Skeletal muscle satellite cell (primary cell): Measurements from ENCODE around the gene ADCY3.

Experiments used
- H3K27me3 ChIP-seq: 2 replicates; pipeline ENCODE4 v1.7.0; 2013; ENCODE audit warnings: low read length; ENCODE audit not compliant: control insufficient read depth, insufficient read depth
- H3K36me3 ChIP-seq: 2 replicates; pipeline ENCODE4 v1.7.0; 2013; ENCODE audit warnings: mild to moderate bottlenecking, control low read depth, low read length; ENCODE audit not compliant: insufficient read depth
- H3K4me1 ChIP-seq: 2 replicates; pipeline ENCODE4 v1.7.0; 2013; ENCODE audit warnings: low read length; ENCODE audit not compliant: control insufficient read depth, insufficient read depth
- H3K4me2 ChIP-seq: 2 replicates; pipeline ENCODE4 v1.7.0; 2013; ENCODE audit warnings: mild to moderate bottlenecking, low read length
- H3K4me3 ChIP-seq: 2 replicates; pipeline ENCODE4 v1.7.0; 2013; ENCODE audit warnings: low read length
- H3K9ac ChIP-seq: 2 replicates; pipeline ENCODE4 v1.7.0; 2013; ENCODE audit warnings: mild to moderate bottlenecking, low read depth, low read length, moderate library complexity
- H3K9me3 ChIP-seq: replicated peaks from 2 replicates; pipeline ENCODE4 v1.7.0; 2013; ENCODE audit warnings: mild to moderate bottlenecking, control low read depth, low read length

Gene ADCY3

DNA sequence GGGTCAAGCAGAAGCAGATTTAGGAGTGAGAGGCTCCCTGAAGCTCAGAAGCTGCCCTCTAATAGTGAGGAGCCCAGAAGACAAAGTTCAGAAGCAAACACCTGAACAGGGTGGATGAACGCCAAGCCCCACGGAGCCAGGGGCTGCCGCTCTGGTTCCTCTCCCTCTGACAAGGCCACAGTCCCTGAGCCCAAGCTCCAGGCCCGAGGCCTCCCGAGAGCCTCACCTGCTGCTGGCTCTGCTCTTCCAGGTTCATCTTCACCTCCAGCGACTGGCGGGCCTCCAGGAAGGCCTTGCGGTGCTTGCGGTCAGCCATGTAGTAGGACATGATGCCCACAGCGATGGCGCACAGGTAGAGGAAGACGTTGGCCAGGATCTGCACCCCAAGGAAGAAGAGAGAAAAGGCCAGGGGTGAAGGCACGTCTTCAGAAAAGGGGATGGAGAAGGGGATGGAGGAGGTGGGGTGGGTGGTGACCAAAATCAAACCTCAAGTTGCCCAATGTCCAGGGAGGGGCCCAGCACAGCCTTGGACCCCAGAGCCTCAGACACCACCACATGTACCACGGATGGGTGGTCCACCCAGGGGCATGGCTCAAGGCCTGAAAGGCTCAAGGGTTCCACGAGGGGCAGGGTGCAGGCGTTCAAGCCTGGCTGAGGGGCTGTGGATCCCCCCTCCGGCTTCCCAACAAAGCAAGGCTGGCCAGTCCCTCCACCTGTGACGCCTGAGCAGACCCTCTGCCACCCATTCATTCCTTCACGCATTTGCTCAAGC is 47.5 kb downstream of the ADCY3 start:
- no peaks in the 10 kb centered on the region for H3K27me3 ChIP-seq
- no peaks in the 10 kb centered on the region for H3K36me3 ChIP-seq
- no peak overlapping the region for H3K4me2 ChIP-seq
- H3K9ac ChIP-seq, result no peak overlapping the region
- no peaks in the 10 kb centered on the region for H3K9me3 ChIP-seq
- peaks cover 8% of the 10 kb centered on the region for H3K4me1 ChIP-seq
- no peak overlapping the region for H3K4me3 ChIP-seq

DNA sequence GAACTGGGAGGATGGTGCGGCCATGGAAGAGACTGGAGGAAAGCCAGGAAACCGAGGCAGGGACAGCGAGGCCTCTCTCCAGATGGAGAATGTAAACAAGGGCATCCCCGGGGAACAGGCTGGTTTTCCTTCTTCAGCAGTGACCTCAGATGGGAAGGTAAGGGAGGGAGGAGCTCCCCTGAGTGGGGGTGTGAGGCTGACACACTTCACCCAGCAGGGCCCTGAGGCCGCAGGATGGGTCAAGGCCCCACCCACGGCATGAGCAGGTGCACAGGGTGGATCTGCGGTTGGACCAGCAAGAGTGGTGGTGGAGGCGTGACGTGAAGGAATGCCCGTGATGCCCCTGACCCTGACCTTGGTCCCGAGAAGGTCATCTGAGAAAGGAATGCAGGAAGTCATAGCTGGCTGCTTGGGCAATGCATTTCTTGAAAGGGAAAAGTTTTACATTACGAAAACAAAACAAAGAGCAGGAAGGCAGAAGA is 48.1 kb downstream of the ADCY3 start:
- H3K4me2 ChIP-seq, result no peak overlapping the region

DNA sequence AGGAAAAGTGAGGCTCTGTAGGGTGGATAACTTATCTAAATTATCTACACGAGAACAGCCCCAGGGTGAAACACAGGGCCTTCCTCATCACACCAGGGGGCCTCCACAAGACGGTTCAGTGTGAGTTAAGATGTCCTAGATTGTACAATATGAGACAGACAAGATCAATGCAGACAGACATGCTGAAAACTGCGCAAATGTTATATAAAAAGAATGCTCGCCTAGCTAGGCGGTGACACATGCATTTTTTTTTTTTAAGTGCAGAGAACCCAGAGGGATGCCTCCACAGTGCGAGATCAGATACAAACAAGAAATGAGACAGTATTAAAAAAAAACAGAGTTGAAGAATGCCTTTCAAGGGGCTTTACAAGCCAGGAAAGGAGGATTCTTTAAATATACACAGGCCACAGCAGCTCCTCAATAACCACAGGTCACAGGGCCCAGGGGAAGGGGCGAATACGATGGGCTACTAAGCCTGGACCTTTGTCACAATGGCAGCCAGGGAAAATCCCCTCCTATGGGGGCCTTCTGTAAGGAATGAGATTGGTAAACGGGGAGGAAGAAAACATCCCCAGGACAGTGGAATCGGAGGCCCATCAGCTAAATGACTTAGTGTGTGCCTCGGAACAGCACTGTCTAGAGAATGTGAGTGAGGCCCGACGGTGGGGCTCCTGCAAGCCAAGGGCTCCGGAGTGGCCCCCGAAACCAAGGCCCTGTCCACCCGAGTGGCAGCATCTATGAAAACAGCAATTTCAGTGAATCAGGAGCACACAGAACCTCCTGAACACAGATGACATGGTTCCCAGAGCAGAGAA is 48.9 kb downstream of the ADCY3 start:
- H3K4me2 ChIP-seq, result no peak overlapping the region
- no peaks in the 10 kb centered on the region for H3K36me3 ChIP-seq
- no peak overlapping the region for H3K4me3 ChIP-seq
- no peaks in the 10 kb centered on the region for H3K9me3 ChIP-seq
- H3K9ac ChIP-seq, result no peak overlapping the region
- H3K27me3 ChIP-seq, result no peaks in the 10 kb centered on the region
- H3K4me1 ChIP-seq, result peaks cover 8% of the 10 kb centered on the region

More for the DNA sequence above, 48.1 kb downstream of the ADCY3 start:
- Histone ChIP-seq H3K9me3 (no peaks in the 10 kb centered on the region), H3K36me3 (no peaks in the 10 kb centered on the region), H3K9ac (no peak overlapping the region), H3K4me3 (no peak overlapping the region), H3K27me3 (no peaks in the 10 kb centered on the region), H3K4me1 (peaks cover 8% of the 10 kb centered on the region)

DNA sequence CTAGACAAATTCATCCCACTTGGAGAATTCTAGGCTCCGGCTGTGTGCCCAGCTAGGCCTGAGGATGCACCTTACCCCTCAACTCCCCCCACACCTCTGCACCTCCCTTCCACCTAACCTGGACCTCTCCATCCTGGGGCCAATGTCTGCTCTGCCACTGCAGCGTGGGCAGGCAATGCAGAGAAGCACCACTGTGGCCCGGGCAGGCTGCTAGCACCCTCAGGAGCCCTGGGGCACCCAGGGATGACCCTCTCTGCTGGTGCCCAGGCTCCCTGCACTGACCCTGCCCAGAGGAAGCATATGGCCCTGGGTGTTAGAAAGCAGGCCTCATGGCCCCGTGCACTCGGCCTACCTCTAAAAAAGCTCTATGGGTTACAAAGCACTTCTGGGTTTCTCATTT is 49.6 kb downstream of the ADCY3 start:
- H3K4me2 ChIP-seq, result no peak overlapping the region
- peaks cover 8% of the 10 kb centered on the region for H3K4me1 ChIP-seq
- no peaks in the 10 kb centered on the region for H3K9me3 ChIP-seq
- no peak overlapping the region for H3K4me3 ChIP-seq
- no peak overlapping the region for H3K9ac ChIP-seq
- H3K27me3 ChIP-seq, result no peaks in the 10 kb centered on the region
- no peaks in the 10 kb centered on the region for H3K36me3 ChIP-seq

DNA sequence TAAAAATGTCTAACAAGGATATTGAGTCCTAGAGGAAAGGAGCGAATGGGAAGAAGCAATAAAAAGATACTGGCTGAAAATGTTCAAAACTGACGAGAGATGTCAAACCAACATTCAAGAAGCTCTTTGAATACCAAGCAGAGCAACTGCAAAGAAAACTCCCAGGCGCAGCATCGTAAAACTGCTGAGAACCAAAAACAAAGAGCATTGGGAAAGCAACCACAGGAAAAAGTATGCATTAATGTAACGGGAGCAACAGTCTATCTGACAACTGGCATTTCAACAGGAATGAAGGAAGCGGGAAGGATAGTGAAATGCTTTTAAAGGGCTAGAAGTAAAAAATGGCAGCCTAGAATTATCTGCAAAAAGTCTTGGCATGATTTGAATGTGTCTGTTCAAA is 53.1 kb downstream of the ADCY3 start:
- H3K9me3 ChIP-seq, result no peaks in the 10 kb centered on the region
- no peak overlapping the region for H3K4me2 ChIP-seq
- H3K9ac ChIP-seq, result no peak overlapping the region
- no peaks in the 10 kb centered on the region for H3K27me3 ChIP-seq
- H3K36me3 ChIP-seq, result no peaks in the 10 kb centered on the region
- H3K4me3 ChIP-seq, result no peak overlapping the region
- peaks cover 2% of the 10 kb centered on the region for H3K4me1 ChIP-seq

DNA sequence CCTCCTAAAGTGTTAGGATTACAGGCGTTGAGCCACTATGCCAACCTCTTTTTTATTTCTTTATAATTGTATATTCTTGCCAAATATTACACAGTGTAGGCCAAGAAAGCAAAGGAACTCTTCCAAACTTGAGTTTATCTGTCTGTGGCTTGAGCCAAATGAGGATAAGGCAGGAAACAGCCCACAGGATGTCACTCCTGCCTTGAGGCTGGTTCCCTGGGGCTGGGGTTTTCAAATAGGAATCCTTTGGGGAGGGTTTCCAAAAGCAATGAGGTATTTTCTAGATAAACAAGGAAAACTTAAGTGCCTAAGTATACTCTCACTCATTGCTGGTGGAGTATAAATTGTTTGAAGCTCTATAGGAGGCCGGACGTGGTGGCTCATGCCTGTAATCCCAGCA is 56.4 kb downstream of the ADCY3 start:
- Histone ChIP-seq H3K9me3 (no peaks in the 10 kb centered on the region), H3K9ac (no peak overlapping the region), H3K4me3 (no peak overlapping the region), H3K27me3 (no peaks in the 10 kb centered on the region), H3K4me1 (no peaks in the 10 kb centered on the region), H3K4me2 (no peak overlapping the region), H3K36me3 (no peaks in the 10 kb centered on the region)

DNA sequence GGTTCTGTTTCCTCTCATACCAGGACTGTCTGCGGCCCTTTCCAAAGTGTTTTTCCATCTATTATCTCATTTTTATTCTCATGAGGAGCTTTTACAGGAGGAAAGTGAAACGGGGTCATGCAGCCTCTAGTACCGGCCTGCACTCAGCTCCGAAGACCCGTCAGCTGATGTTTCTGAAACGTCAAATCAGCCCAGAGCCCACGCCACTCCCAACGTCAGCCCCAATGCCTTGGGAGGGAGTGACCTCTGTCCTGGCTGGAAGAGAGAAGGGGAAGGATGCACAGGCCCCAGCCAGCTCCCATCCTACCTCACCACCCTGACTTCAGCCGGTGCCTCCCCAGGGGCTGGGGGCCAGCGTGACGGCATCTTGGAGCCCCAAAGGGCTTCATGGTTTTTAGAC is 58.5 kb downstream of the ADCY3 start:
- Histone ChIP-seq H3K27me3 (no peaks in the 10 kb centered on the region), H3K4me3 (no peak overlapping the region), H3K36me3 (no peaks in the 10 kb centered on the region), H3K4me2 (no peak overlapping the region), H3K9me3 (no peaks in the 10 kb centered on the region), H3K4me1 (no peaks in the 10 kb centered on the region), H3K9ac (no peak overlapping the region)

DNA sequence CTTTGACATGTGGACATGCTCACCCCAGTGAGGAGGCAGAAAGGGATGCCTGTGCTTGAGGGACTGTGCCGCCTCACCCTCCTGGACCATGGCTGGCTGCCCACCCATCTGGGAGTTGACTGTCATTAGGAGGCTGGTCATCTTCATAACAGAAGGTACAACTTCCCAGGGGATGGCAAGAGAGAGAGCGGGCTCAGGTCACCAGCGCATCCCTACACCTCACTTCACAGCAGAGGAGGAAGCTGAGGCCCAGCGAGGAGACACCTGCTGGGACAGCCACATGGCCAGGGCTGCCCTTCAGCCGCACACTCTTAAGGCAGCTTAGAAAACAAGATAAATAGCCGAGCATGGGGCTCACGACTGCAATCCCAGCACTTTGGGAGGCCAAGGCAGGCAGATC is 59.4 kb downstream of the ADCY3 start:
- H3K4me3 ChIP-seq, result no peak overlapping the region
- H3K4me2 ChIP-seq, result no peak overlapping the region
- no peaks in the 10 kb centered on the region for H3K27me3 ChIP-seq
- H3K4me1 ChIP-seq, result peaks cover 7% of the 10 kb centered on the region
- no peaks in the 10 kb centered on the region for H3K36me3 ChIP-seq
- no peaks in the 10 kb centered on the region for H3K9me3 ChIP-seq
- no peak overlapping the region for H3K9ac ChIP-seq

DNA sequence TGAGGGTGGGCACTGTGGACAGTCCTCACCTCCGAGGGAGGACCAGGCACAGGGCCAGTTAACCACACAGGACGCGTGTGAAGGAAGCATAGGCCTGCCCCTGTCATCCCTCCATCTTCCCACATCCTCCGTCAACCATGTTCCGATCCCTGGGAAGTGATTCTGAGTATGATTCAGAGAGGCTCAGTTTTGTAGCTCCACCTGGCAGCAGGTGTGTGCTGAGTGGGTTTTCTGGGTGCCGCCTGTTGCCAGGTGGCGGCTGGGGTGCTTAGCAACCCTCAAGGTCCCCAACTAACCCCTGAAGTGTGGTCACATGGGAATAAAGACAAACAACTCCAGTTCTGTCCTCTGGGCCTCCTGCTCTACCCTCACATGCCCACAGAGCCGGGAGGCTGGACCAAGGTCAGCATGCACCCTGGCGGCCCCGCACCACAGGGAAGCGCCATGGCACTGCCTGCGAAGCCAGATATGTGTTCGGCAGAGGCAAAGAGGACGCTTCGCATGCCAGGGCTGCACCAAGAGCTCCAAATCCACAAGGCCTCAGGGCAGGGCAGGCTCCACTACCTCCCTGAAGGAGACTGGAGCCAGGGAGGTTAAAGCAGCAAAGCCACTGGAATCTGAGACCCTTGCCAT is 60.0 kb downstream of the ADCY3 start:
- Histone ChIP-seq H3K27me3 (no peaks in the 10 kb centered on the region), H3K4me2 (no peak overlapping the region), H3K9ac (no peak overlapping the region), H3K36me3 (no peaks in the 10 kb centered on the region), H3K9me3 (no peaks in the 10 kb centered on the region), H3K4me1 (peaks cover 9% of the 10 kb centered on the region), H3K4me3 (no peak overlapping the region)

DNA sequence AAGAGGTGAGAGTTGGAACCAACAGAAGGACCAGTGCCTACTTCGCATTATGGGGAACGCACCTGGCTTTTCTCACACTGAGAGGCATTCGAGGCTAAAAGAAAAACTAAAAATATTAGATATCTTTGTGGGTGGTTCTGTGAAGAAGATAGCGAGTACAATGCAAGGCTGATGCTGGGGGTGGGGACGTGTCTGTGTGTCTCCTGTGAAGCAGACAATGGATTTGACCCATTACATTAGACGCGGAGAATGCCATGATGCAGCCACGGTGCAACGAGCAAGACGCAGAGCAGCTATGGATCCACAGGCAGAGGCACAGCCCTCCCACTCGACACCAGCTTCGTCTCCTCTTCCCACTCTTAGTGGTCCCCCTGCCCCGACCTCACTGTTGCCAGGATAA is 61.0 kb downstream of the ADCY3 start:
- Histone ChIP-seq H3K36me3 (no peaks in the 10 kb centered on the region), H3K9ac (no peak overlapping the region), H3K4me1 (peaks cover 9% of the 10 kb centered on the region), H3K4me3 (no peak overlapping the region), H3K9me3 (no peaks in the 10 kb centered on the region), H3K4me2 (no peak overlapping the region), H3K27me3 (no peaks in the 10 kb centered on the region)

DNA sequence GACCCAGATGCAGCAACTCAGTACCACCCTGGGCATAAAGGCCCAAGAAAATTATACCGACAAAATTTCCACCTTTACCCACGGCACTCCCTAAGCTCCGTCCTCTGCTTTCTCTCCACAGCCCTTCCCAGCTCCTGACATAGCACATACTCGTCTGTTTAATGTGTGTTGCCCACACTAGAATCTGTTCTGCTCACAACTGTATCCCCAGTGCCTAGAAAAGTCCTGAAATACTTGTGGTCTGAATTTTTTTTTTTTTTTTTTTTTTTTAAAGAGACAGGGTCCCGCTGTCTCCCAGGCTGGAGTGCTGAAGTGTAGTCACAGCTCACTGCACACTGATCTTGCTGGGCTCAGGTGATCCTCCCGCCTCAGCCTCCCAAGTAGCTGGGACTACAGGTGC is 62.3 kb downstream of the ADCY3 start:
- H3K4me2 ChIP-seq, result no peak overlapping the region
- H3K27me3 ChIP-seq, result no peaks in the 10 kb centered on the region
- no peaks in the 10 kb centered on the region for H3K36me3 ChIP-seq
- peaks cover 9% of the 10 kb centered on the region for H3K4me1 ChIP-seq
- no peak overlapping the region for H3K4me3 ChIP-seq
- H3K9ac ChIP-seq, result no peak overlapping the region
- H3K9me3 ChIP-seq, result no peaks in the 10 kb centered on the region
